GM10266 (cell line): ENCODE data around the gene DCUN1D1.

Experiments
- DNase-seq: peaks from one replicate; pipeline ENCODE4 v3.0.0; 2012; ENCODE audit errors: extremely low spot score
- CTCF ChIP-seq: IDR thresholded peaks from 2 replicates; pipeline ENCODE4 v1.5.1; 2012; ENCODE audit warnings: mild to moderate bottlenecking, low read depth; ENCODE audit not compliant: control insufficient read depth, insufficient read depth; ENCODE audit errors: missing control alignments

The DCUN1D1 gene

DNA sequence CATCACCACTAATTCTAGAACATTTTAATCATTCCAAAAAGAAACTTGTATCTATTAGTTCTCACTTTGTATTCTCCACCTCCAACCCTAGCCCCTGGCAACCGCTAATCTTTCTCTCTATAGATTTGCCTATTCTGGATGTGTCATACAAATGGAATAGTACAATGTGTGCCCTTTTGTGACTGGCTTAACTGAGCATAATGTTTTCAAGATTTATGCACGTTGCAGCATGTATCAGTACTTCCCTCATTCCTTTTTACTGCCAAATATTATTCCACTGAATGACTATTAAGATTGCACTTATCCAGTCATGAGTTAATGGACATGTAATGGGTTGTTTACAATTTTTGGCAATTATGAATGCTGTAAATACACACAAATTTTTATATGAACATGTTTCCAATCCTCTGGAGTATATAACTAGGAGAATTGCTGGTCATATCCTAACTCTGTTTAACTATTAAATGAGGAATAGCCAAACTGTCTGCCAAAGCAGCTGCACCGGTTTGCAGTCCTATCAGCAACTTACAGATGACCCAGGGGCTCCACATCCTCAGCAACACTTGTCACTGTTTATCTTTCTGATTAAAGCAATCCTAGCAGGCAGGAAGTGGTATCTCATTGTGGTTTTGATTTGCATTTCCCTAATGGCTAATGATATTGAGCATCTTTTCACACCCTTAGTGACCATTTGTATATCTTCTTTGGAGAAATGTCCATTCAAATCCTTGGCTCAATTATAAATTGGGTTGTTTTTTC lies 42.9 kb downstream of the DCUN1D1 start:
- DNase-seq: no peak
- TF ChIP-seq CTCF: no peak

DNA sequence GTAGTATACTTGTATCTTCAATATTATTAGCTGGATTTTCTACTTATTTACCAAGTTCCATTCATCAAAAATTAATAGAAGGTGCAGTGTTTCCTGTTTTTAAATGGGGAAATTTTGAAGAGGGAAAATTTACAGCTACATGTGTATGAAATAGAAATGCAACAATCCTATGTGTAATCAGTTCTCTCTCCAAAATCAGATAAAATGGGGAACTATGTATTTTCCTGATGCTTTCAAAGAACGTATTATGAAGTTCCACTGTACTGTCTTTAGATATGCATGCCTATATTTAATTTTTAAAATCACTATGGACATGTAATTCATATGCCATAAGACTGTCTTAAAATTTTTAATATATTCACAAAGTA lies 43.4 kb downstream of the DCUN1D1 start:
- no peak for TF ChIP-seq CTCF

GRCh38 chr3:182936239-182936917 lies 44.0 kb downstream of the DCUN1D1 start:
- TF ChIP-seq CTCF: no peak

More for the DNA sequence above, 43.4 kb downstream of the DCUN1D1 start:
- no peak for DNase-seq

DNA sequence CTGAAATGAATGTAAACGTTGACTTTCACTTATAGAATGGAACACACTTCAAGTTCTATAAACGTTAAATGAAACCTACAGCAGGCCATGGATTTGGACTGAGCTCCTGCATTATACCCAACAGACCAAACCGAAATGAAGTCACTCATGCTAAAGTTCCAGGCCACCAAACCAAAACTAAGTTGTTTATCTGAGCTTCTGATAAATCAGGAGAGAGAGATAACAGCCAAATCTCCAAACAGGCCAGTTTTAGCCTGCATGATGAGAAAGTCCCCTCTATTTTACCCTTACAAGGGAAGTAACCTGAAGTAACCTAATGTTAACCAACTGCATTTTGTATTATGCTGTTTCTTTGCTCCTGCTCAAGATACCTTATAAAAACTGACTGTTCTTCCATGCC lies 44.5 kb downstream of the DCUN1D1 start:
- TF ChIP-seq CTCF: no peak
- DNase-seq: no peak

More at GRCh38 chr3:182936239-182936917, 44.0 kb downstream of the DCUN1D1 start:
- DNase-seq: no peak

- DNase-seq: no peak
- no peak for TF ChIP-seq CTCF
These were observed 54.4 kb downstream of the DCUN1D1 start for GRCh38 chr3:182925944-182926337.

GRCh38 chr3:182925330-182925943 lies 54.9 kb downstream of the DCUN1D1 start:
- no peak for TF ChIP-seq CTCF
- DNase-seq: peak; percentile 65

DNA sequence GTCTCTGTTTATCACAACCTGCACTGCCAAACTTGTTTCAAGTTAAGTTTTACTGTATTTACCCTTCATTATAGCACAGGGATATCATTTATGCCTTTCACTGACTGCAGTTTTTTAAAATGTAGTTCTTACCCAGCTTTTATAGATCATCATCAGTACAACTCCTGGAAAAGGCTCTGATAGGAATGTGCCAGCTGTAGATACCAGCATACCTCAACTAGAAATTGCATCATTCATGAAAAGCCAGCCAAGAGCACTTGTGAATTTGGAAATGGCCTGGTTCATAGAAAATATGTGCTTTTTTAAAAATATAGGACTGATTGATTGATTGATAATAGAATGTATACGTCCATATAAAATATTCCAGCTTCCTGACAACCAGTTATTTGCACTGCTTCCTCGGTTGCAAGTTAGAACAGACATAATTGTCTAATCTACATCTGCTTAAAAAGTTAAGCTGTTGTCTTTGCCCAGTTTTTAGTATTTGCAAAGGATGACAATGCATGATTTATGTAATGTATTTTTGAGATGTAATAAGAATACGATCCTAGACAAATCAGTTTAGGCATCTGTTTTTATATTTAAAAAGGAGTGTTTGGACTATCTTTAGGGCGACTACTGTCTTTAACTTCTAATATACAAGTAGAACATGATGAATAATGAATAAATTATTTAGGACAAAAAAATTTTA lies 58.5 kb downstream of the DCUN1D1 start:
- TF ChIP-seq CTCF: no peak
- DNase-seq: no peak
